Gastrocnemius medialis (tissue), 4 donors: ENCODE results near the gene HCRT.

Experiments
- CTCF ChIP-seq, 5 experiments: fragments of 450-650 bp in 3 of 5; fragments of 200-600 bp in 2 of 5; sonication (generic) in 2 of 5; IDR thresholded peaks in 4 of 5; conservative IDR thresholded peaks in 1 of 5; 1 replicate in 4 of 5; 2 replicates in 1 of 5; pipeline ENCODE4 v1.5.1; 2016 to 2019; ENCODE audit warnings: antibody characterized with exemption in 5 of 5, mild to moderate bottlenecking in 3 of 5, moderate library complexity in 3 of 5
- POLR2A ChIP-seq, 2 donors: fragments of 450-650 bp; IDR thresholded peaks; one replicate each; pipeline ENCODE4 v1.6.1; 2017; ENCODE audit warnings: antibody characterized with exemption in 2 of 2, mild to moderate bottlenecking in 2 of 2, moderate library complexity in 2 of 2

GRCh38 chr17:42146911-42147607 lies 38.2 kb downstream of the HCRT start:
- no peak for TF ChIP-seq POLR2A (IDR thresholded peaks at IDR 0.05)
- no peak for TF ChIP-seq CTCF (IDR thresholded peaks at IDR 0.05 in 4 of 5, conservative IDR thresholded peaks at IDR 0.05 in 1 of 5)
